Measurements from ENCODE around the gene POLD3.
A peak's percentile ranks its signal among the peaks of the same experiment; 100 is the strongest.

The POLD3 gene, protein sequence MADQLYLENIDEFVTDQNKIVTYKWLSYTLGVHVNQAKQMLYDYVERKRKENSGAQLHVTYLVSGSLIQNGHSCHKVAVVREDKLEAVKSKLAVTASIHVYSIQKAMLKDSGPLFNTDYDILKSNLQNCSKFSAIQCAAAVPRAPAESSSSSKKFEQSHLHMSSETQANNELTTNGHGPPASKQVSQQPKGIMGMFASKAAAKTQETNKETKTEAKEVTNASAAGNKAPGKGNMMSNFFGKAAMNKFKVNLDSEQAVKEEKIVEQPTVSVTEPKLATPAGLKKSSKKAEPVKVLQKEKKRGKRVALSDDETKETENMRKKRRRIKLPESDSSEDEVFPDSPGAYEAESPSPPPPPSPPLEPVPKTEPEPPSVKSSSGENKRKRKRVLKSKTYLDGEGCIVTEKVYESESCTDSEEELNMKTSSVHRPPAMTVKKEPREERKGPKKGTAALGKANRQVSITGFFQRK

DNA sequence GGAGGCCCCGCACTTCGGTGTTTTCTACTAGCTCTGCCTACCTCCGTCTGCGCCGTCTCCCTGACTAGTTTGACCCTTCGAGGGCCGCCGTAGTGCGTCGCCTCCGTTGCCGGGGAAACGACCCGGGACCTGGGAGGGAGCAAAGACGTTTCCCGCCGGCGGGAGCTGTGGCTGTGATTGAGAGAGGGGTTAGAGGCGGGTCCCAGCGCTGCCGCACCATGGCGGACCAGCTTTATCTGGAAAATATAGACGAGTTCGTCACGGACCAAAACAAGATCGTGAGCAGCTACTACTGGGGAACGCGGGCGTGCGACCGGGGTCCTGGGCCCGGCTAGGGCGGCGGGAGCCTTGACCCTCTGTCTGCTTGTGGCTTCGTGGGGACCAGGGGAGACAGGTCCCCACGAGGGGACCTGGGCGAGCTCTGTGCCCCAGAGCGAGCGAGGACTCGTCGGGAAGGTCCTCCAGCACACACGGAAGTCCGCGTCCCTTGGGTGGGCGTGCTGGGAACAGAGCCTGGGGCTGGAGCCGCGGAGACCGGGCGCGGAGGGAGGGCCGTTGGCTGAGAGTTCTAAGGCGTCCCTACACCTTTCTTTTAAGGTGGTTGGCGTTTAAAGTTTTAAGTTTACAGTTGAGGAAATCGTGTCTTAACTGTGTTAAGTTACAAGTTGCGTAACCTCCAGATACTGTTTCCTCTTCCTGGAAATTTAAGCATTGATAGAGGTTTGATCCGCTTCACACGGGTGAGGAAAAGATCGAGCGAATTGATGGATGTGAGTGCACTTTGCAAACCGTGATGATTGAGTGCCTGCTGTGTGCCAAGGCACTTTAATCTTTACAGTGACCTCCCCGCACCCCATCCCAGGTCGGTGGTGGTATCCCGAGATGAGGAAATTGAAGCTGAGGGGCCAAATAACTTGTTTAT is at the start of gene POLD3:
TSS of gene POLD3 (plus strand) at position 142 of the 922 bp plus-strand sequence. CDS start at position 219, 77 bp downstream.
- Histone ChIP-seq H4K20me1 (ENCODE audit: insufficient read depth, low read length) (0 out of 2 replicates have a peak, but pooled peaks cover 2% of the 10 kb centered on the region), H2AFZ (ENCODE audit: low read depth, low read length) (peak within 1 kb of the TSS; percentile 86), H3K4me1 (ENCODE audit: insufficient read depth, low read length) (peaks cover 24% of the 10 kb centered on the region), H3K27me3 (ENCODE audit: insufficient read depth, low read length, poor library complexity) (peaks cover 3% of the 10 kb centered on the region), H3K79me2 (ENCODE audit: insufficient read depth, low read length) (peaks cover 30% of the 10 kb centered on the region), H3K9ac (ENCODE audit: low read depth, low read length) (peak within 1 kb of the TSS; percentile 79), H3K4me2 (ENCODE audit: insufficient read depth, low read length) (peak within 1 kb of the TSS; percentile 64), H3K4me3 (ENCODE audit: low read depth in 1 of 2, low read length in 2 of 2) (peak within 1 kb of the TSS; percentile 74 to 76), H3K9me3 (ENCODE audit: insufficient read depth, low read length, severe bottlenecking) (no peaks in the 10 kb centered on the region), H3K36me3 (ENCODE audit: insufficient read depth, low read length) (peaks cover 34% of the 10 kb centered on the region), H3K27ac (ENCODE audit: low read length) (peak within 1 kb of the TSS; percentile 76)
- peak; percentile 96 for DNase-seq
- TF ChIP-seq EZH2 (IDR thresholded peaks at IDR 0.05; ENCODE audit: borderline replicate concordance, low read depth, low read length, severe bottlenecking) = no peak
- TF ChIP-seq, protein P1, sequence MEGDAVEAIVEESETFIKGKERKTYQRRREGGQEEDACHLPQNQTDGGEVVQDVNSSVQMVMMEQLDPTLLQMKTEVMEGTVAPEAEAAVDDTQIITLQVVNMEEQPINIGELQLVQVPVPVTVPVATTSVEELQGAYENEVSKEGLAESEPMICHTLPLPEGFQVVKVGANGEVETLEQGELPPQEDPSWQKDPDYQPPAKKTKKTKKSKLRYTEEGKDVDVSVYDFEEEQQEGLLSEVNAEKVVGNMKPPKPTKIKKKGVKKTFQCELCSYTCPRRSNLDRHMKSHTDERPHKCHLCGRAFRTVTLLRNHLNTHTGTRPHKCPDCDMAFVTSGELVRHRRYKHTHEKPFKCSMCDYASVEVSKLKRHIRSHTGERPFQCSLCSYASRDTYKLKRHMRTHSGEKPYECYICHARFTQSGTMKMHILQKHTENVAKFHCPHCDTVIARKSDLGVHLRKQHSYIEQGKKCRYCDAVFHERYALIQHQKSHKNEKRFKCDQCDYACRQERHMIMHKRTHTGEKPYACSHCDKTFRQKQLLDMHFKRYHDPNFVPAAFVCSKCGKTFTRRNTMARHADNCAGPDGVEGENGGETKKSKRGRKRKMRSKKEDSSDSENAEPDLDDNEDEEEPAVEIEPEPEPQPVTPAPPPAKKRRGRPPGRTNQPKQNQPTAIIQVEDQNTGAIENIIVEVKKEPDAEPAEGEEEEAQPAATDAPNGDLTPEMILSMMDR (IDR thresholded peaks at IDR 0.05; ENCODE audit: borderline replicate concordance, extremely low read depth, low read length, poor library complexity, severe bottlenecking) = no peak
- peak; percentile 95 for ATAC-seq (ENCODE audit: insufficient read depth, low read depth)

DNA sequence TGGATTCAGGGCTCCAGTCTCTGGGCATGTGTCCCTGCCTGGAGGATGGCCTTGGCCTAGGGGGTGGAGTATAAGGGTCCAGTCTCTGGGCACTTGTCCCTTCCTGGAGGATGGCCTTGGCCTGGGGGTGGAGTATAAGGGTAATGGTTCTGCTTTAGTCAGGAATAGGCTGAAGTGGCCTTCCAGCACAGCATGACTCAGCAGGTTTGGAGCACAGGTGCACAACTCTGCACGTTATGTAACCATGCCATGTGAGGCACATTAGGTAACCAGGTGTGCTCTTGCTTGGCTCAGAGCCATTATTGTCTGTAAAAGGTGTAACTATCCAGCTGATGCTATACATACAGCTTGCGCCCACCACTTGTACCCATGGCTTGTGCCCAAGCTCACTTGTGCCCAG is 48.4 kb upstream of the POLD3 start:
- no peaks in the 10 kb centered on the region for H3K36me3 ChIP-seq (ENCODE audit: insufficient read depth, low read length)
- no peak overlapping the region for H3K27ac ChIP-seq (ENCODE audit: low read length)
- peak; percentile 37 for DNase-seq
- H3K9me3 ChIP-seq (ENCODE audit: insufficient read depth, low read length, severe bottlenecking) = peaks cover 29% of the 10 kb centered on the region
- TF ChIP-seq, protein P1 (IDR thresholded peaks at IDR 0.05; ENCODE audit: borderline replicate concordance, extremely low read depth, low read length, poor library complexity, severe bottlenecking) = no peak
- no peak for TF ChIP-seq EZH2 (IDR thresholded peaks at IDR 0.05; ENCODE audit: borderline replicate concordance, low read depth, low read length, severe bottlenecking)
- no peak overlapping the region for H3K4me3 ChIP-seq (ENCODE audit: low read depth in 1 of 2, low read length in 2 of 2)
- no peak overlapping the region for H3K9ac ChIP-seq (ENCODE audit: low read depth, low read length)
- H3K27me3 ChIP-seq (ENCODE audit: insufficient read depth, low read length, poor library complexity) = no peaks in the 10 kb centered on the region
- H2AFZ ChIP-seq (ENCODE audit: low read depth, low read length) = no peak overlapping the region
- H3K4me1 ChIP-seq (ENCODE audit: insufficient read depth, low read length) = no peaks in the 10 kb centered on the region
- no peaks in the 10 kb centered on the region for H3K79me2 ChIP-seq (ENCODE audit: insufficient read depth, low read length)
- no peak for ATAC-seq (ENCODE audit: insufficient read depth, low read depth)
- no peaks in the 10 kb centered on the region for H4K20me1 ChIP-seq (ENCODE audit: insufficient read depth, low read length)
- H3K4me2 ChIP-seq (ENCODE audit: insufficient read depth, low read length) = no peak overlapping the region

DNA sequence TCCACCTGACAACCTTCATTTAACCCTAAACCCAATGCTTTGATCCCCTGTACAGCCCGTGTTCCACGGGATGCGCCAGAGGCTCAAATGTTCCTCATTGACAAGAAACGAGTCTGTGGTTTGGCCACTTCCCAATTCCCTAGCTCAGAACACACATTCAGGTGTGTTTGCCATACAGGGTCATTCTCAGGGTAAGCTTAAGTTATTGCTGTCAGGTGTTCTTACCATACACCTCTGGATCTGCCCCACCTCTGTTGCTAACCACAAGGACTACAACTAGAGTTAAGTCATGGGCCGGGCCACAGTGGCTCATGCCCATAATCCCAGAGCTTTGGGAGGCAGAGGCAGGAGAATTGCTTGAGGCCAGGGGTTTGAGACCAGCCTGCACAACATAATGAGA is 45.6 kb upstream of the POLD3 start:
- TF ChIP-seq EZH2 (IDR thresholded peaks at IDR 0.05; ENCODE audit: borderline replicate concordance, low read depth, low read length, severe bottlenecking) = no peak
- TF ChIP-seq, protein P1 (IDR thresholded peaks at IDR 0.05; ENCODE audit: borderline replicate concordance, extremely low read depth, low read length, poor library complexity, severe bottlenecking) = no peak
- H2AFZ ChIP-seq (ENCODE audit: low read depth, low read length) = no peak overlapping the region
- no peak overlapping the region for H3K4me3 ChIP-seq (ENCODE audit: low read depth in 1 of 2, low read length in 2 of 2)
- H3K79me2 ChIP-seq (ENCODE audit: insufficient read depth, low read length) = no peaks in the 10 kb centered on the region
- ATAC-seq (ENCODE audit: insufficient read depth, low read depth) (no peak), DNase-seq (no peak)
- H3K27me3 ChIP-seq (ENCODE audit: insufficient read depth, low read length, poor library complexity) = no peaks in the 10 kb centered on the region
- H3K9me3 ChIP-seq (ENCODE audit: insufficient read depth, low read length, severe bottlenecking) = peaks cover 25% of the 10 kb centered on the region
- H3K4me1 ChIP-seq (ENCODE audit: insufficient read depth, low read length) = no peaks in the 10 kb centered on the region
- no peak overlapping the region for H3K9ac ChIP-seq (ENCODE audit: low read depth, low read length)
- no peaks in the 10 kb centered on the region for H3K36me3 ChIP-seq (ENCODE audit: insufficient read depth, low read length)
- no peaks in the 10 kb centered on the region for H4K20me1 ChIP-seq (ENCODE audit: insufficient read depth, low read length)
- H3K27ac ChIP-seq (ENCODE audit: low read length) = no peak overlapping the region
- no peak overlapping the region for H3K4me2 ChIP-seq (ENCODE audit: insufficient read depth, low read length)

Data from DND-41 (cell line).